ENCODE results near the gene RADX.

DNA sequence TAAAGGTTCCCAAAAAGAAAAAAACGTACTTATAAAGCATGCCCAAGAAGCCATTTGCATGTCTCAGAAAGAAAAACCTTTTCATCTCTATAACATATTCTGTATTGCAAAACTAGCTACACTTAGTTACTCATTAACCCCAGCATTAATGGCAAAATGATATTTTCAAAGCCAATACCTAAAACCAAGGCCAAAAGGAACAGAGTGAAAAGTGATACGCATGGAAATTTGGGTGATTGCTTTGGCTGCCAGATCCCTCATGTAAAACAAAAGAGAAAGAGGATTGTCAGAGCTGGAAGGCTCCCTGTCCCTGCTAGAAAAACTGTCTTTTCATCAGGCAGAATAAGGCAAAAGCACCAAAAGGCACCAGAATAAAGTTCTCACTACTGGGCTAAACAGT lies 46.8 kb upstream of the RADX start:
- TF ChIP-seq POLR2A (IDR thresholded peaks at IDR 0.05), result no peak
- TF ChIP-seq EP300 (IDR thresholded peaks at IDR 0.05), result no peak
- TF ChIP-seq CTCF (IDR thresholded peaks at IDR 0.05), result no peak

Measured in suprapubic skin (tissue), 3 donors.